ENCODE results near the gene SPRYD7. TPM values are rescaled to one million over a fixed set of nuclear protein-coding genes. Genes with fewer than 3 reads are reported as not detected.
A peak's percentile ranks its signal among the peaks of the same experiment; 100 is the strongest.

SPRYD7 gene
- total RNA-seq, 1 experiment from 2014 or later = 6.8 TPM

DNA sequence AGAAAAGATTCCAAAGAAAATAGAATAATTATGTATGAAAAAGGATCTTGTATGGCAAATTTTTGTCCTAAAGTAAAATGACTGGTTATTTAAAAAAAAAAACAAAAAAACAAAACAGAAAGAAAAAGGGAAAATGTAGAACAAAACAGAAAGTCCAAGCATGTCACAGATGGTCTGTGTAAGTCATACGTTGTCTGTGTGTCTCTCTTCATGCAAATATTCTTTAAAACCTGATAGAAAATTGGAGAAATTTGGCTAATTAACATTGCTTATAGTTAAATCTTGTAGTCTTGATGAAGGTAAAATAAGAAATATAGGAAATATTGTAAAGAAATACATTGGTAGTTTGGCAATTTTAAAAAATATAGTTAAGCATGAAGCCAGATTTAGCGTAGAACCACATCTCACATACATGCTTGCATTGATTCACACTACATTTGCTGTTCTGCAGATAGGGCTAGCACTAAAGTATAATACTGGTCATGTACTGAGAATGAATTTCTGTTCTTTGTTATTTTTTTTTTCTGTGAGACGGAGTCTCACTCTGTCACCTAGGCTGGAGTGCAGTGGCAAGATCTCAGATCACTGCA, 58.4 kb downstream of the SPRYD7 start:
- Histone ChIP-seq H3K27ac (ENCODE audit: low read length) (no peak overlapping the region), H3K27me3 (ENCODE audit: low read length) (no peaks in the 10 kb centered on the region), H3K9me3 (ENCODE audit: low read length) (peaks cover 12% of the 10 kb centered on the region; the same call in 1 of the 2 replicates), H2AFZ (ENCODE audit: low read length) (no peak overlapping the region), H4K20me1 (ENCODE audit: low read length) (no peaks in the 10 kb centered on the region), H3K79me2 (ENCODE audit: low read length) (no peaks in the 10 kb centered on the region), H3K4me2 (ENCODE audit: low read length) (no peak overlapping the region), H3K9me2 (replicated peaks; ENCODE audit: low read length) (no peaks in the 10 kb centered on the region), H3K9ac (ENCODE audit: low read length) (no peak overlapping the region), H3F3A (ENCODE audit: low read length, unreplicated experiment) (no peaks in the 10 kb centered on the region), H3K4me3 (ENCODE audit: low read length) (no peak overlapping the region), H3K36me3 (ENCODE audit: low read depth, low read length) (no peaks in the 10 kb centered on the region), H3K4me1 (ENCODE audit: insufficient read depth, low read length) (no peaks in the 10 kb centered on the region)
- intact Hi-C loops (cut with micrococcal nuclease) = no loop called here
- TF ChIP-seq EZH2 (IDR thresholded peaks at IDR 0.05; ENCODE audit: low read length, unreplicated experiment) (no peak), EZH2phosphoT487 (IDR thresholded peaks at IDR 0.05; ENCODE audit: borderline replicate concordance, low read length) (no peak)
- TF ChIP-seq, protein P1, sequence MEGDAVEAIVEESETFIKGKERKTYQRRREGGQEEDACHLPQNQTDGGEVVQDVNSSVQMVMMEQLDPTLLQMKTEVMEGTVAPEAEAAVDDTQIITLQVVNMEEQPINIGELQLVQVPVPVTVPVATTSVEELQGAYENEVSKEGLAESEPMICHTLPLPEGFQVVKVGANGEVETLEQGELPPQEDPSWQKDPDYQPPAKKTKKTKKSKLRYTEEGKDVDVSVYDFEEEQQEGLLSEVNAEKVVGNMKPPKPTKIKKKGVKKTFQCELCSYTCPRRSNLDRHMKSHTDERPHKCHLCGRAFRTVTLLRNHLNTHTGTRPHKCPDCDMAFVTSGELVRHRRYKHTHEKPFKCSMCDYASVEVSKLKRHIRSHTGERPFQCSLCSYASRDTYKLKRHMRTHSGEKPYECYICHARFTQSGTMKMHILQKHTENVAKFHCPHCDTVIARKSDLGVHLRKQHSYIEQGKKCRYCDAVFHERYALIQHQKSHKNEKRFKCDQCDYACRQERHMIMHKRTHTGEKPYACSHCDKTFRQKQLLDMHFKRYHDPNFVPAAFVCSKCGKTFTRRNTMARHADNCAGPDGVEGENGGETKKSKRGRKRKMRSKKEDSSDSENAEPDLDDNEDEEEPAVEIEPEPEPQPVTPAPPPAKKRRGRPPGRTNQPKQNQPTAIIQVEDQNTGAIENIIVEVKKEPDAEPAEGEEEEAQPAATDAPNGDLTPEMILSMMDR (conservative IDR thresholded peaks at IDR 0.05; ENCODE audit: low read depth, low read length) = no peak
- ATAC-seq (no peak), DNase-seq (peak; percentile 22)
- no TSS peak for BruUV-seq (replicated peaks)
- CTCF ChIA-PET = no interaction called here
- POLR2A ChIA-PET (ENCODE audit: unreplicated experiment) = no interaction called here

DNA sequence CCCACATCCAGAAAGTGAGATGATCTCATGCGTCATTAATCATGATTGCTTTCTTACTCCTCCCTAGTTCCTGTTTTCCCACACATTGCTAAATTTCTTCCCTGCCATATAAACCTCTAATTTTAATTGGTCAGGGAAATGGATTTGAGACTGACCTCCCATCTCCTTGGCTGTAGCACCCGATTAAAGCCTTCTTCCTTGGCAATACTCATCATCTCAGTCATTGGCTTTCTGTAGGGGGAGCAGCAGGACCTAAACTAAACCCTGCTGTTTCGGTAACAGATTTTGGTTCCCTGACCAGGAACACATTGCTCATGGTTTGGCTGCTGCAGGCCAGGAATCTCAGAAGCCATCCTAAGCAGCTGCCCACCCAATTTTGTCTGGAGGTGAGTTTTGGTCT, 61.7 kb downstream of the SPRYD7 start:
- POLR2A ChIA-PET (ENCODE audit: unreplicated experiment) = no interaction called here
- Histone ChIP-seq H3F3A (ENCODE audit: low read length, unreplicated experiment) (no peaks in the 10 kb centered on the region), H3K27me3 (ENCODE audit: low read length) (no peaks in the 10 kb centered on the region), H3K79me2 (ENCODE audit: low read length) (no peaks in the 10 kb centered on the region), H3K4me1 (ENCODE audit: insufficient read depth, low read length) (no peaks in the 10 kb centered on the region), H3K4me3 (ENCODE audit: low read length) (no peak overlapping the region), H3K9me2 (replicated peaks; ENCODE audit: low read length) (no peaks in the 10 kb centered on the region), H3K27ac (ENCODE audit: low read length) (no peak overlapping the region), H4K20me1 (ENCODE audit: low read length) (no peaks in the 10 kb centered on the region), H3K36me3 (ENCODE audit: low read depth, low read length) (no peaks in the 10 kb centered on the region), H3K4me2 (ENCODE audit: low read length) (no peak overlapping the region), H2AFZ (ENCODE audit: low read length) (no peak overlapping the region), H3K9ac (ENCODE audit: low read length) (no peak overlapping the region), H3K9me3 (ENCODE audit: low read length) (peaks cover 12% of the 10 kb centered on the region; the same call in 1 of the 2 replicates)
- DNase-seq = no peak
- intact Hi-C loops (cut with micrococcal nuclease) = no loop called here
- TF ChIP-seq EZH2phosphoT487 (IDR thresholded peaks at IDR 0.05; ENCODE audit: borderline replicate concordance, low read length) (no peak), EZH2 (IDR thresholded peaks at IDR 0.05; ENCODE audit: low read length, unreplicated experiment) (no peak)
- TF ChIP-seq, protein P1 (conservative IDR thresholded peaks at IDR 0.05; ENCODE audit: low read depth, low read length) = no peak
- ATAC-seq = no peak
- CTCF ChIA-PET = no interaction called here
- BruUV-seq (replicated peaks) = no TSS peak

DNA sequence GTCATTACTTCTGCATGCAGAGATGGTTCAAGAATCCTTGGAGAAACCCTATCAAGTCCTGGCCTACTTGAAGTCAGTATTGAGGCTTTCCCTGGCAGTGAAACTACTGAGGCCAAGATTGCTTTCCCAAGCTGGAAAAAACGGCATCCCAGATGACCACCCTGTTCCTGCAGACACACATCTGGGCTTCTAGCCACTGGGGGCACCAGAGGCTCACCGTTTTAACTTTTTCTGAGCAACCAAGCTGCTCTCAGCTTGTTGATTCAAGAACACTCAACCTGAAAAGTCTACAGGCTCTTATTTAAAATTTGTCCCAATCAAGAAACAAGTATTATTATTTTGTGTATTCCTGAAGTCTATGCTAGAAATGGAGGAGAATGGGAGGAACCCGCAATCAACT, 66.6 kb downstream of the SPRYD7 start:
- no peak overlapping the region for H3K4me2 ChIP-seq (ENCODE audit: low read length)
- H3K27ac ChIP-seq (ENCODE audit: low read length) = no peak overlapping the region
- H3F3A ChIP-seq (ENCODE audit: low read length, unreplicated experiment) = no peaks in the 10 kb centered on the region
- no TSS peak for BruUV-seq (replicated peaks)
- CTCF ChIA-PET = no interaction called here
- H4K20me1 ChIP-seq (ENCODE audit: low read length) = no peaks in the 10 kb centered on the region
- no peaks in the 10 kb centered on the region for H3K9me2 ChIP-seq (replicated peaks; ENCODE audit: low read length)
- H3K79me2 ChIP-seq (ENCODE audit: low read length) = no peaks in the 10 kb centered on the region
- H3K9me3 ChIP-seq (ENCODE audit: low read length) = peaks cover 6% of the 10 kb centered on the region; the same call in 1 of the 2 replicates
- no peaks in the 10 kb centered on the region for H3K36me3 ChIP-seq (ENCODE audit: low read depth, low read length)
- no peak overlapping the region for H3K9ac ChIP-seq (ENCODE audit: low read length)
- intact Hi-C loops (cut with micrococcal nuclease) = no loop called here
- DNase-seq (peak; percentile 15), ATAC-seq (no peak)
- no peak overlapping the region for H2AFZ ChIP-seq (ENCODE audit: low read length)
- H3K4me1 ChIP-seq (ENCODE audit: insufficient read depth, low read length) = no peaks in the 10 kb centered on the region
- TF ChIP-seq EZH2phosphoT487 (IDR thresholded peaks at IDR 0.05; ENCODE audit: borderline replicate concordance, low read length) (no peak), EZH2 (IDR thresholded peaks at IDR 0.05; ENCODE audit: low read length, unreplicated experiment) (no peak)
- TF ChIP-seq, protein P1 (conservative IDR thresholded peaks at IDR 0.05; ENCODE audit: low read depth, low read length) = 0 out of 2 replicates have a peak, but pooled peaks have one; percentile 30
- POLR2A ChIA-PET (ENCODE audit: unreplicated experiment) = interaction anchor here (0.6 kb wide), 1 partner anchor 189 kb away, joined by 4 read pairs; no protein-coding TSS in a partner anchor
- H3K27me3 ChIP-seq (ENCODE audit: low read length) = no peaks in the 10 kb centered on the region
- no peak overlapping the region for H3K4me3 ChIP-seq (ENCODE audit: low read length)

All from PC-3 (cell line).